ENCODE data around the gene GRAMD2A.

DNA sequence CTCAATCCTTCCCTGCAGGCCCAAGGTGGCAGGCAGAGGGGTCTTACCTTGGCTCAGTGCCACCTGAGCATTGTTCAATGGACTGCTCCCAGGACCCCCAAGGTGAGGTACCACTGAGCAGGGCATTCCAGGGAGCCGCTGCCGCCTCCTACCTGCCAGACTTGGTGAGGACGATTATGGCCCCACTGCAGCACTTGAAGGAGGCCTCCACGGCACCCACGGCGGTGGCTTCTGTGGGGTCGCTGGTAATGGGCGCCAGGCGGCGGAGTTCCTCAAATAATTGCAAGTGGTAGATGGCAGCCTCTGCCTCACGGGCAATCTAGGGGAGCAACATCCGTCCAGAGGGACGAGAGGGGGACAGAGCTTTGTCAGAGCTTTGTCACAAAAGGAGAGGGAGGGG lies 4.7 kb upstream of the GRAMD2A start:
- TF ChIP-seq, protein P1, sequence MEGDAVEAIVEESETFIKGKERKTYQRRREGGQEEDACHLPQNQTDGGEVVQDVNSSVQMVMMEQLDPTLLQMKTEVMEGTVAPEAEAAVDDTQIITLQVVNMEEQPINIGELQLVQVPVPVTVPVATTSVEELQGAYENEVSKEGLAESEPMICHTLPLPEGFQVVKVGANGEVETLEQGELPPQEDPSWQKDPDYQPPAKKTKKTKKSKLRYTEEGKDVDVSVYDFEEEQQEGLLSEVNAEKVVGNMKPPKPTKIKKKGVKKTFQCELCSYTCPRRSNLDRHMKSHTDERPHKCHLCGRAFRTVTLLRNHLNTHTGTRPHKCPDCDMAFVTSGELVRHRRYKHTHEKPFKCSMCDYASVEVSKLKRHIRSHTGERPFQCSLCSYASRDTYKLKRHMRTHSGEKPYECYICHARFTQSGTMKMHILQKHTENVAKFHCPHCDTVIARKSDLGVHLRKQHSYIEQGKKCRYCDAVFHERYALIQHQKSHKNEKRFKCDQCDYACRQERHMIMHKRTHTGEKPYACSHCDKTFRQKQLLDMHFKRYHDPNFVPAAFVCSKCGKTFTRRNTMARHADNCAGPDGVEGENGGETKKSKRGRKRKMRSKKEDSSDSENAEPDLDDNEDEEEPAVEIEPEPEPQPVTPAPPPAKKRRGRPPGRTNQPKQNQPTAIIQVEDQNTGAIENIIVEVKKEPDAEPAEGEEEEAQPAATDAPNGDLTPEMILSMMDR (IDR thresholded peaks at IDR 0.05): no peak
- TF ChIP-seq POLR2A (IDR thresholded peaks at IDR 0.05): no peak

Measured in uterus (tissue), 2 donors.